ENCODE measurements around the gene CTCFL.
"Not testable (repeated sequence)": the region's sequence is repeated elsewhere in the genome, so short reads cannot be mapped to it uniquely, and the experiment has no call there.

CTCFL gene

GRCh38 chr20:57504411-57504810 is 20.5 kb downstream of the CTCFL start:
- DNase-seq = no peak

DNA sequence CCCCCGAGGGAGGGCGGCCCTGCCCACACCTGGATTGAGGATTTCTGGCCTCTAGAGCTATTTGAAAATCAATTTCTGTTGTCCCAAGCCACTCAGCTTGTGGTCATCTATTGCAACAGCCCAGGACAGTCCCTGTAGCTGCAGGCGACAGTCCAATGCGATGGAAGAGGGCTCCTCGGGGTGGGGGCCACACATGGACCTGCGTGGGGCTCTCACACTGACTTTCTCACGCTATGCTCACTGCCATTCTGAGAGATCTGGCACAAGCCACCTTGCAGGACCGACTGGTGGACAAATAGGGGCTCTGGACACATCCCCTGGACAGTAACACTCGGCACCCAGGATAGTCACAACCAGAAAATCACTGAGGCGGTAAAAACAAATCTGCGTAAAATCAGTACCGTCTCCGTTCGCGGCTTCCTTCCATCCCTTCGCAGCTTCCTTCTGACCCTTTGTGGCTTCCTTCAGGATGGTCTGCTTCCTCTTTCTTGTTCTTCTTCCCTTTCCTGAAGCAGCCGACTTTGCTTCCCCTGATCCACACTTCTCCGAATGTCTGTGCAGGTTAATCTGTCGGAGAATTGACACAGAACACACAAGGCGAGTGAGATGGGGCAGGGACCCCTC is 21.8 kb downstream of the CTCFL start:
- DNase-seq = no peak

- DNase-seq = no peak
These were observed 22.6 kb downstream of the CTCFL start for GRCh38 chr20:57502336-57502700.

GRCh38 chr20:57501461-57502335 is 23.2 kb downstream of the CTCFL start:
- DNase-seq = no peak

DNA sequence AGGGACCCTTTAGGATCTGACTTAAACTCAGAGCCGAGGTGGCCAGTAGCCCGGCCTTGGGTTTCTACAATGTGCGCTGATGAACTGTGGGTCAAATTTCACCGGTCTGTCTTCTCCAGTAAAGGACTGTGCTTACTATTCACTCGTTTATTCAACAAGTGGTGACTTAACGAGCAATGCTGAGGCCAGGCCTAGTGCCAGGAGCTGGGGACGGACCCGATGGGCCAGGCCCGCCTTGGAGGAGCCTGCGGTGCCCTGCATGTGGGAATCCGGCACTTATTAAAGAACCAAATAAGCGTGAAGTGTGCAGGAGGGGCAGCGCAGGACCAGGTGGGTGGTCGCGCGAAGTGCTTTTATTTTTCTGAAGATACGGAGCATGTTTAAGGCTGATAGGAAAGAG is 24.0 kb downstream of the CTCFL start:
- DNase-seq = no peak

- DNase-seq = no peak
These were observed 24.7 kb downstream of the CTCFL start for GRCh38 chr20:57500235-57500634.

DNA sequence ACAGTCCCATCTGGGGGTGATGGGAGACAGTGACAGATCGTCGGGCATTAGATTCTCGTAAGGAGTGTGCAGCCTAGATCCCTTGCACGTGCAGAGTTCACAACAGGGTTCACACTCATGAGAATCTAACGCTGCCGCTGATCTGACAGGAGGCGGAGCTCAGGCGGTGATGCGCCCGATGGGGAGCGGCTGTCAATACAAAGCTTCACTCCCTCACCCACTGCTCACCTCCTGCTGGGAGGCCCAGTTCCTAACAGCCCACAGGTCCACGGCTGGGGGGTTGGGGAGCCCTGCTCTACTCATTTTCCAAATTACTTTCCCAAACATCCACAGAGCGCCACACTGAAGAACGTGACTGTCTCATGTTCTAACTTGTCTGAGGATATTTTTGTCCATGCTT is 25.3 kb downstream of the CTCFL start:
- no peak for DNase-seq

- DNase-seq = peak; percentile 19
These were observed 26.2 kb downstream of the CTCFL start for GRCh38 chr20:57498425-57499400.

GRCh38 chr20:57496592-57496991 is 28.3 kb downstream of the CTCFL start:
- no peak for DNase-seq

DNA sequence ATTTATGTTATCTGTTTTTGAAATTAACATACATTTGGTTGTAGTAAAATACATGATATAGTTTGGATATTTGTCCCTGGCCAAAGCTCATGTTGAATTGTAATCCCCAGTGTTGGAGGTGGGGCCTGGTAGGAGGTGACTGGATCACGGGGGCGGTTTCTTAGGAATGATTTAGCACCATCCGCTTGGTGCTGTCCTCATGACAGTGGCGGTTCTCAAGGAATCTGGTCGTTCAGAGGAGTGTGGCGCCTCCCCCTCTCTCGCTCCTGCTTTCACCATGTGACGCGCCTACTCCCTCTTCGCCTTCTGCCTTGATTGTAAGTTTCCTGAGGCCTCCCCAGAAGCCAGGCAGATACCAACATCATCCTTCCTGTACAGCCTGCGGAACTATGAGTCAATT is 29.0 kb downstream of the CTCFL start:
- DNase-seq = no peak

DNA sequence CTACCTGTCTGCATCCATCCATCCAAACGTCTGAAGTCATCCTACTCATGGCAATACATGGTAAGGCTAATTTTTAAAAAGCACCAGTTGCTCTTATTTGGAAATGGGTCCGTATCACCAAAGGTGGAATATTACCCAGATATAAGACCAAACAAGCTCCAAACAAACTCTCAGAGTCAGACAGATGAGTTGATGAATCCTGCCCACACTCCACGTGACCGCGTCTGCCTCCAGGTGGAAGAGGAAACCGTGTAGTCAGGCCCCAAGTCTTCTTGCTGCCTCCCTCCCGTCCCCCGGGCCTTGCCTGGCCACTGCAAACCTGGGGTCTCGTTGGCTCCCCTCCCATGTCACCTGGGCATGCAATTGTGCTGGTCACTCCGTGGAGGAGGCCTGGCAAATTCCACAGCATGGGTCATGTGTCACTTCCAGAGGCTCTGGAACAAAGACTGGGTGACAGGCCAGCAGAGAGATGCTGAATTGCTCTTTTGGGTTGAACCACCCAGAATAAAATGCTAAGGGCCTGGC is 31.8 kb downstream of the CTCFL start:
- no peak for DNase-seq

DNA sequence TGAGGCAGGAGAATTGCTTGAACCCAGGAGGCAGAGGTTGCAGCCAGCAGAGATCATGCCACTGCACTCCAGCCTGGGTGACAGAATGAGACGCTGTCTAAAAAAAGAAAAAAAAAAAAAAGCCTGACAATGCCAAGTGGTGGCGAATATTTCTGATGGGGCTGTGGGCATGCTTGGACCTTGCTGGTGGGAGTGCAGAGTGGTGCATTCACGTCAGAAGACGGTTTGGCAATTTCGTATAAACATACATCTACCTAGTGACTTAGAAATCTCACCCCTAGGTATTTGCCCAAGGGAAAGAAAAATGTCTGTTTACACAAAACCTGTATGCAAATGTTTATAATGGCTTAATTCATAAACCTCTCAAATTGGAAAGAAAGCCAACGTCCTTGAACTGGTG is 33.6 kb downstream of the CTCFL start:
- DNase-seq = no peak

DNA sequence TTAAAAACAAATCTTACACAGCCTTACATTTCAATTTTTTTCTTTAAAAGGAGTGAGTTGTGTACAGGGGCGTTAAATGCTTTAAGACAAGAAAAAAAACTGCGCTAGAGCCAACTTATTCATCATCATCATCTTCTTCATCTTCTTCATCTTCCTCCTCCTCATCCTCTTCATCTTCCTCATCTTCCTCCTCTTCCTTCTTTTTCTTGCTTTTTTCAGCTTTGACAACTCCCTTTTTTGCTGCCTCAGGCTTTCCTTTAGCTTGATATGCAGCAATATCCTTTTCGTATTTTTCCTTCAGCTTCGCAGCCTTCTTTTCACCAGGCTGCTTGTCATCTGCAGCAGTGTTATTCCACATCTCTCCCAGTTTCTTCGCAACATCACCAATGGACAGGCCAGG is 36.7 kb downstream of the CTCFL start:
- not testable (repeated sequence) for DNase-seq

DNA sequence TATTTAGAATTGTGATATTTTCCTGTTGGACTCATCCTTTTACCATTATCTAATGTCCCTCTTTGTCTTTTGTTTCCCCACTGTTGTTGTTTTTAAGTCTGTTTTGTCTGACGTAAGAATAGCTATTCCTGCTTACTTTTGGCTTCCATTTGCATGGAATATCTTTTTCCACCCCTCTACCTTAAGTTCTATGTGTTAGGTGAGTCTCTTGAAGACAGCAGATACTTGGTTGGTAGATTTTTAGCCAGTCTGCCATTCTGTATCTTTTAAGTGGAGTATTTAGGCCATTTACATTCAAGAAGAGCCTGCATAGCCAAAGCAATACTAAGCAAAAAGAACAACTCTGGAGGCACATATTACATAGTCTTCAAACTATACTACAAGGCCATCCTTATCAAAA is 39.2 kb downstream of the CTCFL start:
- no peak for DNase-seq

DNA sequence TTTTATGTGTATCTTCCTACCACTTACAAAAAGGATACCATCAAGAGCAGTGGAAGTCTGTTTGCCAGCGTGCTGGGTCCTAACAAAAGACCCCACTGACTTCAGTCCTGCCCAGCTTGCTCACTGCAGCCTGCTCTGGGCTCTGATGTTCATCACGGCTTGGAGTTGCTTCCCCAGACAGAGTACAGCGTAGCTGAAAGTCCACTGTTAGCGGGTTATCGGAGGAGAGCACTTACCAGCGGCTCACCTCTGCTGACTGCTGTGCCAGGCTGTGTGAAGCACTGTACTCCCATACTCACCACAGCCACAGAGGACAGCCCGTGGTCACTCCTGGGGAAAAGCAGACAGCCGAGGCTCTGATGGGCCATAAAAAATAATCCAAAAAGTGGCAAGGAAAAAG is 40.2 kb downstream of the CTCFL start:
- no peak for DNase-seq

- no peak for DNase-seq
These were observed 41.5 kb downstream of the CTCFL start for GRCh38 chr20:57483287-57484050.

GRCh38 chr20:57482796-57483195 is 42.1 kb downstream of the CTCFL start:
- DNase-seq = no peak

GRCh38 chr20:57482148-57482547 is 42.8 kb downstream of the CTCFL start:
- no peak for DNase-seq

GRCh38 chr20:57481281-57481711 is 43.6 kb downstream of the CTCFL start:
- no peak for DNase-seq

- no peak for DNase-seq
These were observed 44.3 kb downstream of the CTCFL start for GRCh38 chr20:57480444-57481160.

- DNase-seq = no peak
These were observed 45.7 kb downstream of the CTCFL start for GRCh38 chr20:57479196-57479595.

GRCh38 chr20:57478176-57478575 is 46.8 kb downstream of the CTCFL start:
- DNase-seq = no peak

All from activated naive CD4-positive, alpha-beta T cell treated with Interleukin-2 at 50 U/mL for 16 hours (primary cell).